H1 (cell line): ENCODE measurements around the gene LOC101059915.

Experiments
- KDM4A ChIP-seq: IDR thresholded peaks from one replicate; pipeline ENCODE4 v1.7.1; 2012; ENCODE audit warnings: low read depth, mild to moderate bottlenecking, moderate library complexity, low read length, inconsistent platforms; ENCODE audit not compliant: severe bottlenecking

The LOC101059915 gene

GRCh38 chrX:71637848-71638247, 29.5 kb upstream of the LOC101059915 start (continued):
- TF ChIP-seq KDM4A: no peak
- TF ChIP-seq, all 59 proteins: peak for 0
